Right forelimb (tissue), 1 donor: ENCODE results near the gene RALY.

Experiments used
- DNase-seq: peaks from one replicate; pipeline ENCODE4 v3.0.0-alpha.2; 2018

The RALY gene

GRCh38 chr20:34052414-34052813, 58.7 kb downstream of the RALY start:
- DNase-seq, result no peak

DNA sequence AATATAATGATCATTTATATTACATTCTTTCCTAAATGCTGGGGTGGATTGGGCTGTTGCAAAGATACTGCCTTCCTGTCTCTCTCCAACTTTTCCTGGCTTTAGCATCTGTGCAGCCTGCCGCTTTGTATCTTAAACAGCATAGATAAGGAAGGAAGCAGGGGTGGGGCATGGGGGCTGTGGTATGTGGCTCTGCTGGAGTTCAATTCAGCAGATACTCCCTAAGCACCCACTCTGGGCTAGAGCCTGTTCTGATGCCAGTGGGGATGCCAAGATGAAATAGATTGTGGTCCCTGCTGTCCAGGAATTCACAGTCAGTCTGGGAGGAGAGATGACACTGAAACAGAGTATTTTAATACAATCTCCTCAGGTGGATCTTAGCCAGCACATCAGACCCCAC, 61.6 kb downstream of the RALY start:
- no peak for DNase-seq

GRCh38 chr20:34058831-34059230, 65.1 kb downstream of the RALY start:
- no peak for DNase-seq

DNA sequence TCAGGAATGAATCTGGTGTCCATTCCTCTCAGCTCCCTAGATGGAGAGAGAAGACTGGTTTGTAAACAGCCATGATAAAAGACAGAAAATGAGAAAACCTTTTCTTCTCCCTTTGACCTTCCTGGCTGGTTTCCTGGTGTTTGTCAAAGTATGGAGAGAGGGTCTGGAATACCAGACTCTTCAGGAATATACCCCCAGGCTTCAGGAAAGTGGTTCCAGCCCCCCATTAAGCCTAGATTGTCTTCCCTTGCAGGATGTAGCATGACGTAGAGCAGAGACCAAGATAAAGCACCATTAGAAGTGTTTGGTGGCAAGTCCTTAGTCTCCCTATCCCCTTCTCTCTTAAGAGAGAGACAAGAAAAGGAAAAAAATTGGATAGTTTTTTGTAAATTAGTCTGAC, 67.3 kb downstream of the RALY start:
- DNase-seq, result no peak

DNA sequence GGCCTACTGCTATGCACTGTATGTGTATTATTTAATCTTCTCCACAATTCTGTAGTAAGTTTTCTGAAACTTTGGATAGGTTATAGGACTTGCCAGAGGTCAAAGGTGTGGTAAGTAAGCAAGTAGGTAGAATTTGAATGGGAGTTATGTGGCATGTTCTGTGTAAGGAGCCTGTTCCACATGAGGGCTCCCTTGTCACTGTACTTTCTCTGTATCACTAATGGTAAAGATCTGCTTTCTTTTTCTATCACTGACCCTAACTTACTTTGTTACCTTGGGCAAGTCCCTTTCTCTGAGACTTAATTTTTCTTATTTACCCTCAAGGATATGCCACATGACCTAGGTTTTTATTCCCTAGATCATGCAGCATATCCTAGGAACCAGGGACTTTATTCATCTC, 68.0 kb downstream of the RALY start:
- no peak for DNase-seq

GRCh38 chr20:34062570-34063482, 69.1 kb downstream of the RALY start:
- DNase-seq, result no peak

GRCh38 chr20:34064286-34064685, 70.6 kb downstream of the RALY start:
- no peak for DNase-seq

DNA sequence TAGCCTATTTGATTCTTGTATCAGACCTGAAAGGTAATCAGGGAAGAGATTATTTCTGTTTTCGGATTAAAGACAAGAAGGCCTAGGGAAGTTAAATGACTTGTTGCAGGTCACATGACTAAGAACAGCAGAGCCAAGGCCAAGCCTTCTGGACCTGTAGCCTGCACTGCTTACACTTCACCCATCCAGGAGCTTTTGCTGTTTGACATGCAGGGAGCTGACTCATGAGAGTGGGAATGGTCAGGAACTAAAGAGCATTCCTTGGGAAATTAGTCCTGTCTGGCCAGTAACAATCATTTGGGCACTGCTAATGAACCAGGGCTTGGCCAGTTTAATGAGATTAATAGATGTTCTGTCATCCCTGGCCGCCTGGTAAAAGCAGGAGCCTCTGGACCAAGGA, 71.5 kb downstream of the RALY start:
- no peak for DNase-seq

- no peak for DNase-seq
These were observed 72.9 kb downstream of the RALY start for GRCh38 chr20:34066476-34067090.

DNA sequence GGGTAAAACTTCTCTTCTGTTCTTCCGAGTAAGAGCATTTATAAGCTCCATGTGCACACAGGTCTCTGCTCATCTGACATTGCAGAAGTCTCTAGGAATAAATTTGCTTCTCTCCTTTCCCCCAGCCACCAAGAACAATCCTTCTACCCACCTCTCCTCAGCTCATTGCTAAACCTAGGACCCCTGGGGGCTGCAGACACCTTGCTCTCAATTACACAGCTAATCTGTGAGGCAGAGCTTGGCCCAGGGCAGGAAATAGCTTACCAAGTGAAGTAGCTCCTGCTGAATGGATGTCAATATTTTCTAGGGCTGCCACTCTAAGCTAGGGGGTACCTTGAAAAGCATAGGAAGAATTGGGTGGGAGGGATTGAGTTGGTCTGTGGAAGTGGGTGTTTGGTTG, 74.3 kb downstream of the RALY start:
- no peak for DNase-seq

- DNase-seq, result peak; percentile 84
These were observed 75.8 kb downstream of the RALY start for GRCh38 chr20:34069341-34070078.

- no peak for DNase-seq
These were observed 76.3 kb downstream of the RALY start for GRCh38 chr20:34070079-34070439.

DNA sequence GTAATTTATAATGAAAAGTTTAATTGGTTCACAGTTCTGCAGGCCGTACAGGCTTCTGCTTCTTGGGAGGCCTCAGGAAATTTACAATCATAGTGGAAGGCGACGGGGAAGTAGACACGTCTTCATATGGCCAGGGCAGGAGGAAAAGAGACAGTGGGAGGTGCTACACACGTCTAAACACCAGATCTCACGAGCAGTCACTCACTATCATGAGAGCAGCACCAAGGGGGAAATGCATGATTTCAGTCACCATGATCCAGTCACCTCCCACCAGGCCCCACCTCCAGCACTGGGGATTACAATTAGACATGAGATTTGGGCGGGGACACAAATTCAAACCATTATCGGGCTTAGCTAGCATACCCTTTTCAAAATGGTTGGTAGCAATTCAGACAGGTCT, 77.1 kb downstream of the RALY start:
- DNase-seq, result no peak

- DNase-seq, result no peak
These were observed 78.4 kb downstream of the RALY start for GRCh38 chr20:34072076-34072475.

DNA sequence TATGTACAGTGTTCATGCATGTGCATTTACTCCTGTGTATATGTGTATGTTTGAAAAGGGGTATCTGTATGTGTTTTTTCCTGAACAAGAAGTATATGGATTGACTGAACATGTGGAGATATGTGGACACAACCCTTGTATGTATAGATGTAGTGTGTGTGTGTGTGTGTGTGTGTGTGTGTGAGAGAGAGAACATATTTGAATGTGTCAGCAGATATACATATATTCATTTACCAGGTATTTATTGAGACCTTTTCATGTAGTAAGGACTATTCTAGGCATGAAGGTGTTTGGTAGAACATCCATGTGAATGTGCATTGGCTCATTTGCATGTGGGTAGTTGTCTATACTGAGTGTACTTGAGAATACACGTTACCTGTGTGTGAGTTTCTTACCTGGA, 79.1 kb downstream of the RALY start:
- DNase-seq, result no peak

DNA sequence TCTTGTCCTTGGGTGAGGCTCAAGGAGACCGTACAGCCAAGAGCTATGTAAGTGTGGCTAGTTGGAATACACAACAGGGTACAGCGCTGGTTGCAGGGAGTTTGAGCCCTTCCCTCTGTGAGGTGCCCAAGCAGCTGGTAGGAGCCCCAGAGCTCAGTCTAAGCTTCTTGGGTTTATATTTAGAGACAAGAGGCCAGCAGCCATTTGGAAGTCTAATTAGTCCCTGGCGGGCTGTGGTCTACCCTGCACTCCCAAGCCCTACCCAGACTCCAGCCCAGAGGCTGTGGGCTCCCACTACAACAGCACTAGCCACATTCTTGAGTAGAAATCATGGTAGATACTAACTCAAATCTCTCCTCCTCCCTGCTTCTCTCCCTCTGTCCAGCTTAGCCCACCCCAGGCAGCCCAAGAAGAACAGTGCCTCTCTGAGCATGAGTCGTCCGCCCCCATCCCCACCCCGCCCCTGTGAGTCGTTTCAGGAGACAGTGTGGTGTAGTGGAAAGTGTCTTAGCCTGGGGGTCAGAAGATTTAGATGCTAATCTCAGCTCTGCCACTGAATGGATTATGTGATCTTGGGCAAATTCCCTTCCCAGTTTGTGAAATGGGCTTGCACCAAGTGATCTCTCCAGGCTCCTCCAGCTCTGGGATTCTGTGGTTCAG, 80.5 kb downstream of the RALY start:
- no peak for DNase-seq

DNA sequence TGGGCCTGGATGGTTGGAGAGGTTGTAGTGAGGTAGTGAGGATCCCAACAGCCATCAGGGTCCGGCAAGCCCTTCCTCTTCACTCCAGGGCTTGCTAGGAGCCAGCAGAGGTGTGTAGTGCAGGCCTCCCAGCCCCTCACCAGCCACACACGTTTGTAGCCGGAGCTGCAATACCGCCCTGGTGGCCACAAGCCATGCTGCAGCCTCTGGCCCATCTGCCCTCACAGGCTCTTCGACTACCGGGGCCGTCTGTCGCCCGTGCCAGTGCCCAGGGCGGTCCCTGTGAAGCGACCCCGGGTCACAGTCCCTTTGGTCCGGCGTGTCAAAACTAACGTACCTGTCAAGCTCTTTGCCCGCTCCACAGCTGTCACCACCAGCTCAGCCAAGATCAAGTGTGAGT, 81.9 kb downstream of the RALY start:
- DNase-seq, result no peak

DNA sequence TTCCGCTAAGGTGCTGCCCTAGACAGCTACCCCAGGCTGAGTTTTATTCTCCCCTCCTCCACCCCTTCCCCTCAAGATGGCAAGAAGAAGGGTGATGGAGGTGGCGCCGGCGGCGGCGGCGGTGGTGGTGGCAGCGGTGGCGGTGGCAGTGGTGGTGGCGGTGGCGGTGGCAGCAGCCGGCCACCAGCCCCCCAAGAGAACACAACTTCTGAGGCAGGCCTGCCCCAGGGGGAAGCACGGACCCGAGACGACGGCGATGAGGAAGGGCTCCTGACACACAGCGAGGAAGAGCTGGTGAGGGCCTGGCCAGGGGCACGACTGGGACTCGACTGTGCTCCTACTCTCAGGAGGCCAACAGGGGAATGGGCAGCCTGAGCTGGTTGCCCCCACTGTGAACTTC, 83.2 kb downstream of the RALY start:
- no peak for DNase-seq

DNA sequence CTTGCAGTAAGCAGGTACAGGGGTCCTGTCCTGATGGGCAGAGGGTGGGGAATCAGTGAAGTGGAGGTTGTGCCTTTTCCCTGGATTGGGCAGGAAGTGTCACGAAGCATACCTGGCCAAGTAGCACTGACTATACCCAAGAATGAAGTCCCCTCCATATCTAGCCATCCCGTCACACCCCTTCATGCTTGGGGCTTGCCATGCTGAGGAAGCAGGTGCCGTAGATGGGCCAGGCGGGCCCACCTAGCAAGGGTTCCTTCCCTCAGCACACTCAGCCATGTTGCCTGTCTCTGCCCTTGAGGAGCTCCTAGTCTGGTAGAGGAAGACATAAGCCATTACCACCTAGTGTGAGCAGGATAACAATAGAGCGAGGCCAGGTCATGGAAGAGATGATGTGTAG, 84.8 kb downstream of the RALY start:
- no peak for DNase-seq

GRCh38 chr20:34079818-34080217, 86.1 kb downstream of the RALY start:
- no peak for DNase-seq

DNA sequence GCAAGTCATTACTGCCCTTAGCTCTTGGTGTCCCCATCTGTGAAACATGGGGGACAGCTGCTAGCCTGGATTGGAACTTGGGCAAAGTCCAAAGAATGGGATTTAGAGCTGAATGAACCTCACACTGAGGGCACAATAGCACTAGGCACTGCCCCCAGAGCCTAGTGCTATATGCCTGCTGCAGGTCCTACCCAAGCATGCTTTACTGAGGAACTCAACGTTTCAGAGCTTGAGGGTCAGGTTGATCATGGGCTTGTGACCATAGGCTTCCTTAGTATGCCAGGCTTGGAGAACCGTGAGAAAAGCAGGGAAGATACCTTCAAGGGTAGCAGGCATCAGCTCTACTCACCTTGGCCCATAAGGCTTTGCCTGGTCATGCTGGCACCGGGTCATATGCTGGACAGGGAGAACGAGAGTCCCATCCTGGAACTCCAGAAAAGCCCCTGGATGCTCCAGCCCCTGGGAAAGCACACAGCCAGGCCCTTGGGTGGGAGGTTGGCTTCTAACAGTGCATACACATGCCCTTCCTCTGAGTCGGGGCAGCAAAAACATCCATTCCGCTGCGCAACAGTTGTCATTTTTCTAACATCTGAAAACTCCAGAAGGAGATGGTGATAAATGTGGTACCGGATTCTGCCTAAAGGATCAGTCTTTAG, 88.6 kb downstream of the RALY start:
- no peak for DNase-seq

GRCh38 chr20:34083137-34083536, 89.4 kb downstream of the RALY start:
- DNase-seq, result no peak

DNA sequence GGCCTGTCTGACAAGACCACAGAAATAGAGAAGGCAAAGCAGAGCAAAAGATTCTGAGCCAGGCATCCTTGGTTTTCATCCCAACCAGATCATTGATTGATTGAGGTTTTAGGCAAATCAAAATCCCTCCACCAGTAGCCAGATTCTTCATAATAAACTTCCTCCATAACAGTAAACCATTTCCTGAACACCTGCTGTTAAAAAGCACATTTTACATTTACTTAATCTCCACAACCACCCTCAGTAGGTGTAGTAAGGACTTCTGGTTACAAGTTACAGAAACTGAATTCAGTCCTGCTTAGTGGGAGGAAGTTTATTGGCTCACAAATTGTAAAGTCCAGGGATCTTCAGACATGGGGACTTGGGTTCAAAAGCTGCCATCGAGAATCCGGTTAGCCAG, 90.1 kb downstream of the RALY start:
- no peak for DNase-seq
